ENCODE results near the gene ATXN2.

DNA sequence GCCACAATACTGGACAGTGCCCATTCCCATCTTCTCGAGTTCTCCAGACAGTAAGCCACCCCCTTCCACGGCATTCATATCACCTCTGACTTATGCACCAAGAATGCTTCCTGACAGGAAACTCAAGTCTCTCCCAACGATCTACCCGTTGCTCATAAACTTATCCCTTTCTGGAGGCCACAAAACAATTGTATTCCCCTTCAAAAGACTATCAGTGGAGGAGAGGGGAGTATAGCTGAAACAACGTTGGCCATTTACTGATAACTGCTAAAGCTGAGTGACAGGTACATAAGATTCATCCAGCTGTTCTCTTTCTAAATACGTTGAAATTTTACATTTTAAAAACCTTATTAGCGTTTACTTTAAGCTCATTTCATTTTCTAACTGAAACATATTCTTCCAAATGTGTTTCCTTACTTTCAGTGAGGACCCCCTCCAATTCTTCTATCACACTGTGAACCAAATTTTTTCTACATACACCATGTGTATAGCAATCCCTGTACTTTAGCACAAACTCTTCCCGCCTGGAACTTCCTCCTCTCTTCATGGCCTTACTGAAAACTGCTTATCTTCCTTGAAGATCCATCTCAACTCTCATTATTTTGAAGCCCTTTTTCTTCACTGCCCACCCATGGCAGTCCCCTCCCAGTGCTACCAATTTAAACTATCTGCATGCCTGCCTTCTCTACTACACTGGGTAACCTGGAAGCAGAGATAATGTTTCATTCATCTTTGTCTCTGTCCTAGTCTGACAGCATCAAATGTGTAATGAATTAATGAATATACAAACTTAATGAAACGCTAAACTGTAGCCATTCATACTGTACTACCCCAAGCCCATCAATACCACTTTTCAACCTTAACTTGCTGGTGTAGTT, 28.8 kb downstream of the ATXN2 start:
- TF ChIP-seq, protein P1, sequence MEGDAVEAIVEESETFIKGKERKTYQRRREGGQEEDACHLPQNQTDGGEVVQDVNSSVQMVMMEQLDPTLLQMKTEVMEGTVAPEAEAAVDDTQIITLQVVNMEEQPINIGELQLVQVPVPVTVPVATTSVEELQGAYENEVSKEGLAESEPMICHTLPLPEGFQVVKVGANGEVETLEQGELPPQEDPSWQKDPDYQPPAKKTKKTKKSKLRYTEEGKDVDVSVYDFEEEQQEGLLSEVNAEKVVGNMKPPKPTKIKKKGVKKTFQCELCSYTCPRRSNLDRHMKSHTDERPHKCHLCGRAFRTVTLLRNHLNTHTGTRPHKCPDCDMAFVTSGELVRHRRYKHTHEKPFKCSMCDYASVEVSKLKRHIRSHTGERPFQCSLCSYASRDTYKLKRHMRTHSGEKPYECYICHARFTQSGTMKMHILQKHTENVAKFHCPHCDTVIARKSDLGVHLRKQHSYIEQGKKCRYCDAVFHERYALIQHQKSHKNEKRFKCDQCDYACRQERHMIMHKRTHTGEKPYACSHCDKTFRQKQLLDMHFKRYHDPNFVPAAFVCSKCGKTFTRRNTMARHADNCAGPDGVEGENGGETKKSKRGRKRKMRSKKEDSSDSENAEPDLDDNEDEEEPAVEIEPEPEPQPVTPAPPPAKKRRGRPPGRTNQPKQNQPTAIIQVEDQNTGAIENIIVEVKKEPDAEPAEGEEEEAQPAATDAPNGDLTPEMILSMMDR (IDR thresholded peaks at IDR 0.05), result no peak
- no peak for TF ChIP-seq ZFX (IDR thresholded peaks at IDR 0.05; ENCODE audit: borderline replicate concordance)
